IMR-90 (cell line): Measurements from ENCODE around the gene THADA. TPM values are rescaled to one million over a fixed set of nuclear protein-coding genes. Genes with fewer than 3 reads are reported as not detected.

Experiments used
- BHLHE40 ChIP-seq: fragments of 150-350 bp; IDR thresholded peaks from 2 replicates; pipeline ENCODE4 v1.6.1; 2016; ENCODE audit warnings: mild to moderate bottlenecking, low read depth, low read length
- CEBPB ChIP-seq: IDR thresholded peaks from 2 replicates; pipeline ENCODE4 v1.6.1; 2012; ENCODE audit warnings: low read depth, low read length, improper control_type of control experiment
- FOS ChIP-seq: fragments of 150-350 bp; IDR thresholded peaks from 2 replicates; pipeline ENCODE4 v1.6.1; 2016; ENCODE audit warnings: low read depth, low read length
- NFE2L2 ChIP-seq: fragments of 150-350 bp; IDR thresholded peaks from 2 replicates; pipeline ENCODE4 v1.6.1; 2016; ENCODE audit warnings: low read depth, mild to moderate bottlenecking, low read length
- POLR2A ChIP-seq: IDR thresholded peaks from 2 replicates; pipeline ENCODE4 v1.6.1; 2012; ENCODE audit warnings: mild to moderate bottlenecking, low read depth, low read length
- RAD21 ChIP-seq: IDR thresholded peaks from 2 replicates; pipeline ENCODE4 v1.6.1; 2012; ENCODE audit warnings: low read length, improper control_type of control experiment
- SMC3 ChIP-seq: fragments of 150-350 bp; IDR thresholded peaks from 2 replicates; pipeline ENCODE4 v1.6.1; 2016; ENCODE audit warnings: low read depth, mild to moderate bottlenecking, antibody characterized with exemption, low read length, moderate library complexity
- polyA plus RNA-seq, 3 experiments: library from polyadenylated mRNA; depleted of rRNA; stranded (reverse); fragments of >200 nt; gene quantifications; 2 replicates each; pipeline ENCODE4 v1.2.3, GENCODE V29; 2012; ENCODE audit warnings: low replicate concordance in 1 of 3
- total RNA-seq: library from RNA; depleted of rRNA; stranded (reverse); fragments of >200 nt; gene quantifications from 2 replicates; pipeline ENCODE4 v1.2.3, GENCODE V29; 2012
- TF ChIP-seq, protein P1 (sequence below): fragments of 150-350 bp; IDR thresholded peaks from 2 replicates; pipeline ENCODE4 v1.6.1; 2016; ENCODE audit warnings: low read depth, mild to moderate bottlenecking, low read length, moderate library complexity, borderline replicate concordance

The THADA gene
- total and polyA plus RNA-seq, 2 of the 4 experiments (the other 2 are of a cell fraction): 10.5 to 21.3 TPM

DNA sequence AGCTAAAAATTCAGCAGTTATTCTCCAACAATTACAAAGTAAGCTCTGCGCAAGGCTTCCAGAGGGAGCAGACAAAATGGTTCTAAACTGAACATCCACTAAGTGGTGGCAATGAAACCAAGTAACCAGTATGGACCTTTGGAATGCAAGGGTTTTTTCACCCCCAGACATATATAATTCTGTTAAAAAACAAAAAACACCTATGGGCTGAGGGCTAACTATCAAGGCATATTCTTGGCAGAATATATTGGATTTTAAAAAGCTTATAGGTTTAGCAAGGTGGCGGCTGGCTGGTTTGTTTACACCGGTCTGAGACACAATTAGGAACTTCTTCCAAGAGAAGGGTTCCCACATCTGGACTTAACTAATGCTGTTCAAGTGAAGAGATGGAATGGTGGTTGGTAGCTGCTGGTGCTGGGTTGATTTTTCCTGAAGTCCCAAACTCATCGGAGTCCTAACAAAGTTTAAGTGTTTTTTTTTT lies 372.3 kb downstream of the THADA start (continued):
- TF ChIP-seq, protein P1, sequence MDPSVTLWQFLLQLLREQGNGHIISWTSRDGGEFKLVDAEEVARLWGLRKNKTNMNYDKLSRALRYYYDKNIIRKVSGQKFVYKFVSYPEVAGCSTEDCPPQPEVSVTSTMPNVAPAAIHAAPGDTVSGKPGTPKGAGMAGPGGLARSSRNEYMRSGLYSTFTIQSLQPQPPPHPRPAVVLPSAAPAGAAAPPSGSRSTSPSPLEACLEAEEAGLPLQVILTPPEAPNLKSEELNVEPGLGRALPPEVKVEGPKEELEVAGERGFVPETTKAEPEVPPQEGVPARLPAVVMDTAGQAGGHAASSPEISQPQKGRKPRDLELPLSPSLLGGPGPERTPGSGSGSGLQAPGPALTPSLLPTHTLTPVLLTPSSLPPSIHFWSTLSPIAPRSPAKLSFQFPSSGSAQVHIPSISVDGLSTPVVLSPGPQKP: no peak
- TF ChIP-seq FOS (no peak), POLR2A (no peak), BHLHE40 (no peak), CEBPB (no peak), SMC3 (no peak), NFE2L2 (no peak), RAD21 (no peak)
